HG03066 (cell line): ENCODE measurements around the gene DGCR2.
"Not testable (repeated sequence)": the region's sequence is repeated elsewhere in the genome, so short reads cannot be mapped to it uniquely, and the experiment has no call there.

Source experiments
- ATAC-seq: cut with Tn5 transposase; IDR thresholded peaks from one replicate; pipeline ENCODE4 v1.9.1; 2021; ENCODE audit warnings: low read depth; ENCODE audit not compliant: unreplicated experiment

The DGCR2 gene

GRCh38 chr22:19034031-19034723, 88.0 kb downstream of the DGCR2 start:
- ATAC-seq: not testable (repeated sequence)

GRCh38 chr22:19033568-19033905, 88.7 kb downstream of the DGCR2 start:
- not testable (repeated sequence) for ATAC-seq

- not testable (repeated sequence) for ATAC-seq
Observed at GRCh38 chr22:19032898-19033567, 89.2 kb downstream of the DGCR2 start.

GRCh38 chr22:19032156-19032785, 89.9 kb downstream of the DGCR2 start:
- ATAC-seq: not testable (repeated sequence)

GRCh38 chr22:19030889-19031252, 91.3 kb downstream of the DGCR2 start:
- ATAC-seq: not testable (repeated sequence)

GRCh38 chr22:19030226-19030888, 91.9 kb downstream of the DGCR2 start:
- ATAC-seq: not testable (repeated sequence)

GRCh38 chr22:19029113-19030103, 92.8 kb downstream of the DGCR2 start:
- not testable (repeated sequence) for ATAC-seq

- ATAC-seq: not testable (repeated sequence)
Observed at GRCh38 chr22:19028060-19028455, 94.2 kb downstream of the DGCR2 start.

- not testable (repeated sequence) for ATAC-seq
Observed at GRCh38 chr22:19027371-19028059, 94.7 kb downstream of the DGCR2 start.

GRCh38 chr22:19026080-19026479, 96.1 kb downstream of the DGCR2 start:
- not testable (repeated sequence) for ATAC-seq

GRCh38 chr22:19024956-19025489, 97.2 kb downstream of the DGCR2 start:
- ATAC-seq: not testable (repeated sequence)

- ATAC-seq: not testable (repeated sequence)
Observed at GRCh38 chr22:19023931-19024330, 98.3 kb downstream of the DGCR2 start.

GRCh38 chr22:19022755-19023154, 99.5 kb downstream of the DGCR2 start:
- ATAC-seq: no peak

- ATAC-seq: no peak
Observed at GRCh38 chr22:19019679-19020032, 102.6 kb downstream of the DGCR2 start.

GRCh38 chr22:19019029-19019678, 103.1 kb downstream of the DGCR2 start:
- ATAC-seq: no peak

- ATAC-seq: no peak
Observed at GRCh38 chr22:19018256-19018655, 104.0 kb downstream of the DGCR2 start.

- ATAC-seq: no peak
Observed at GRCh38 chr22:19016081-19016766, 106.0 kb downstream of the DGCR2 start.

- ATAC-seq: no peak
Observed at GRCh38 chr22:19014886-19015285, 107.3 kb downstream of the DGCR2 start.
